ENCODE measurements around the gene RAD51B. TPM values are rescaled to one million over a fixed set of nuclear protein-coding genes. Genes with fewer than 3 reads are reported as not detected.
"Not testable (repeated sequence)": the region's sequence is repeated elsewhere in the genome, so short reads cannot be mapped to it uniquely, and the experiment has no call there.

Gene RAD51B
- total and polyA plus RNA-seq, 5 donors = 0.88 to 5.3 (median 3.3) TPM

GRCh38 chr14:68257969-68258368 is 438.4 kb downstream of the RAD51B start:
- Histone ChIP-seq H3K4me3 (ENCODE audit: low read length) (no peak overlapping the region), H3K9me3 (ENCODE audit: control insufficient read depth, low read length) (no peaks in the 10 kb centered on the region), H3K4me1 (ENCODE audit: control insufficient read depth, insufficient read depth, low read length) (no peaks in the 10 kb centered on the region), H3K27me3 (ENCODE audit: control insufficient read depth, insufficient read depth) (no peaks in the 10 kb centered on the region), H3K27ac (ENCODE audit: low read length) (no peak overlapping the region)
- ATAC-seq (no peak), DNase-seq (no peak)
- intact Hi-C loops (cut with DNase I) = loop anchor here in 1 of 4 donors (10.0 kb wide), 1 partner anchor 527 kb away; no protein-coding TSS in a partner anchor
- WGBS = 96% methylated on average over 4 of the region's 4 CpGs

DNA sequence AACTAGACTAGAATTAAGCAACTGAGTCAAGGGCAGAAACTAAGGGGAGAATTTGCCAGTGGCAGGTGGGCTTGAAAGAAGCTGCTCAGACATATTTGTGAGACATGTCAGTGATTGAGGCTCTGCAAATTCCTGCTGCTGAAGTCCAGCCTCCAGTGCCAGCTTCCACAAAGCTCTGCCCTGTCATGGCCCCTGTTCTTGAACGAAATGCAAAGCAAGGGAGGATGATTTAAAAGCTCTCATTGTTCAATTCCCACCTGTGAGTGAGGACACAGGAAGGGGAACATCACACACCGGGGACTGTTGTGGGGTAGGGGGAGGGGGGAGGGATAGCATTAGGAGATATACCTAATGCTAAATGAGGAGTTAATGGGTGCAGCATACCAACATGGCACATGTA is 439.4 kb downstream of the RAD51B start:
- not testable (repeated sequence) for H3K9me3 ChIP-seq (ENCODE audit: control insufficient read depth, low read length); H3K27ac ChIP-seq (ENCODE audit: low read length); DNase-seq; H3K27me3 ChIP-seq (ENCODE audit: control insufficient read depth, insufficient read depth); H3K4me1 ChIP-seq (ENCODE audit: control insufficient read depth, insufficient read depth, low read length); H3K4me3 ChIP-seq (ENCODE audit: low read length); ATAC-seq
- 72% methylated on average over 2 of the region's 2 CpGs for WGBS
- intact Hi-C loops (cut with DNase I) = loop anchor here in 1 of 4 donors (10.0 kb wide), 1 partner anchor 526 kb away; no protein-coding TSS in a partner anchor

- ATAC-seq (no peak), DNase-seq (no peak)
- 97% methylated on average over 2 of the region's 2 CpGs for WGBS
- no peaks in the 10 kb centered on the region for H3K27me3 ChIP-seq (ENCODE audit: control insufficient read depth, insufficient read depth)
- no peak overlapping the region for H3K4me3 ChIP-seq (ENCODE audit: low read length)
- H3K4me1 ChIP-seq (ENCODE audit: control insufficient read depth, insufficient read depth, low read length) = no peaks in the 10 kb centered on the region
- H3K9me3 ChIP-seq (ENCODE audit: control insufficient read depth, low read length) = no peaks in the 10 kb centered on the region
- intact Hi-C loops (cut with DNase I) = no loop called here
- H3K27ac ChIP-seq (ENCODE audit: low read length) = no peak overlapping the region
Observed at GRCh38 chr14:68260121-68260520, 440.5 kb downstream of the RAD51B start.

DNA sequence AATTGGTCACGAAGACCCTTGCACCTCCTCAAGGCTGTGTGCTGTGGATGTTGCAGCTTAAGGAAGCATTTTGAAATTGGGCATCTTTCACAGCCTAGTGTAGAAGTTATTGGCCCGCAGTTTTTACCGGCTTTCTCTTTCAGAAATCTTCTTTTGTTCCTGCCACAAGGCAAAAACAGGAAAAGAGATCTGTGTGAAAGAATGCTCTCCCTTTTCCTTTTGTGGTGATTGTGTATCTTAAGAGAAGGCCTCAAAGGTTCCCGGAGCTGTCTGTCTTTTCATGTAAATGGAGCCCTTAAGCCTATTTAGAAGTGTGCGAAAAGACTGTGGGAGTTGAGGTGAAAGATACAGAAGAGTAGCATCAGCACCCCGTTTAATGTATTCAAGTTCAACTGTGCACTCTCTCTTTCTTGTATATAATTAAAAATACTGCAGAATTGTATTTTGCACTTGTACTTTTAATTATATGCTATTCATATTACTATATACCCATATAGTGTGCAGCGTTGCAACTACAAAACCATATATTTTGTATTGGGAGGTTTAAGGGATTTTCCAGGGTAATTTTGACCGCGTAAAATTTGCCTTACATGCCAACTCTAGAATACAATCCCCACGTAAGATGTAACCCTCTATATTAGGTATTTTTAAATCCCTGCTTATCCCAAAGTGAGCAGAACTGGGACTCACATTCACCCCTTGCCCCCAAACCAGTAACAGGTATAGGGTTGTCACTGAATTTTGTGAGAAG is 441.7 kb downstream of the RAD51B start:
- no peak overlapping the region for H3K27ac ChIP-seq (ENCODE audit: low read length)
- no peaks in the 10 kb centered on the region for H3K27me3 ChIP-seq (ENCODE audit: control insufficient read depth, insufficient read depth)
- H3K4me3 ChIP-seq (ENCODE audit: low read length) = no peak overlapping the region
- H3K9me3 ChIP-seq (ENCODE audit: control insufficient read depth, low read length) = no peaks in the 10 kb centered on the region
- no peak for ATAC-seq
- intact Hi-C loops (cut with DNase I) = no loop called here
- no peak for DNase-seq
- H3K4me1 ChIP-seq (ENCODE audit: control insufficient read depth, insufficient read depth, low read length) = no peaks in the 10 kb centered on the region
- WGBS = 60% methylated on average over 10 of the region's 10 CpGs

DNA sequence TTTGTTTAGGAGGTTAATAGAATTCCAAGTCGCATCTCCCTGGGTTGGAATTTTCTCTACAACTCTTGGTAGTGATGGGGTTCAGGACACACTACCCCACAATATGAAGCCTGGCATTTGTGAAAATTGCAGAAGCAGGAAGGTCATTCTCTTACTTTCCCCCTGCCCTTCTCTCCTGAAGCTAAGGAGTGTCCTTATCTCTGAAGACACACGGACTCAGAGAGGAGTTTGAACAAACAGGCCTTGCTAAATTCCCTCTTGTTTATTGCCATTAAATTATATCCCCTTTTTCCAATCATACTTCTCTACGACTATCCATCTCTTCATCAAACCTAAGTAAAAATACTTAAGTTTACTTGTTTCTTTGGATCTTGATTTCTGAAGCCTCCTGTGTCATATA is 443.0 kb downstream of the RAD51B start:
- no peak for DNase-seq
- Histone ChIP-seq H3K4me3 (ENCODE audit: low read length) (no peak overlapping the region), H3K4me1 (ENCODE audit: control insufficient read depth, insufficient read depth, low read length) (no peaks in the 10 kb centered on the region), H3K27me3 (ENCODE audit: control insufficient read depth, insufficient read depth) (no peaks in the 10 kb centered on the region), H3K9me3 (ENCODE audit: control insufficient read depth, low read length) (no peaks in the 10 kb centered on the region), H3K27ac (ENCODE audit: low read length) (no peak overlapping the region)
- intact Hi-C loops (cut with DNase I) = no loop called here
- WGBS = 93% methylated on average over 3 of the region's 3 CpGs
- ATAC-seq = no peak

GRCh38 chr14:68263563-68264259 is 444.1 kb downstream of the RAD51B start:
- peak in 1 of 2 donors; percentile 89 for ATAC-seq
- Histone ChIP-seq H3K4me1 (ENCODE audit: control insufficient read depth, insufficient read depth, low read length) (no peaks in the 10 kb centered on the region), H3K9me3 (ENCODE audit: control insufficient read depth, low read length) (no peaks in the 10 kb centered on the region), H3K4me3 (ENCODE audit: low read length) (no peak overlapping the region), H3K27me3 (ENCODE audit: control insufficient read depth, insufficient read depth) (no peaks in the 10 kb centered on the region), H3K27ac (ENCODE audit: low read length) (no peak overlapping the region)
- intact Hi-C loops (cut with DNase I) = no loop called here
- no peak for DNase-seq
- 70% methylated on average over 3 of the region's 3 CpGs for WGBS

DNA sequence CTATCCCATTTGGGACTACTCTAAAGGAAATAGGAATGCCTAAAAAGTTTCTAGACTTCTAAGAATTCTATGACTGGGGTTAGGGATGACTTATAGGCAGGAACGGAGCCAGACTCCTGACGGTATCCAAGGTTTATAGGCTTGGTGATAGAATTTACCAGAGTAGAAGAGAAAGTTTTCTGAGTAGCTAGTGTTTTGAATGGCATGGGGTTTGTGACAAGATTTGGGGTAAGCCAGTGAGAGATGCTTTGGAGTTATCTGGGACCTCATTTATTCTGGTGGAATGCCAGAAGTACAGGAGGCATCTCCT is 444.6 kb downstream of the RAD51B start:
- Histone ChIP-seq H3K27me3 (ENCODE audit: control insufficient read depth, insufficient read depth) (no peaks in the 10 kb centered on the region), H3K27ac (ENCODE audit: low read length) (no peak overlapping the region), H3K4me1 (ENCODE audit: control insufficient read depth, insufficient read depth, low read length) (peaks cover 1% of the 10 kb centered on the region), H3K9me3 (ENCODE audit: control insufficient read depth, low read length) (no peaks in the 10 kb centered on the region), H3K4me3 (ENCODE audit: low read length) (no peak overlapping the region)
- ATAC-seq (no peak), DNase-seq (no peak)
- intact Hi-C loops (cut with DNase I) = no loop called here
- WGBS = 70% methylated on average over 2 of the region's 2 CpGs

DNA sequence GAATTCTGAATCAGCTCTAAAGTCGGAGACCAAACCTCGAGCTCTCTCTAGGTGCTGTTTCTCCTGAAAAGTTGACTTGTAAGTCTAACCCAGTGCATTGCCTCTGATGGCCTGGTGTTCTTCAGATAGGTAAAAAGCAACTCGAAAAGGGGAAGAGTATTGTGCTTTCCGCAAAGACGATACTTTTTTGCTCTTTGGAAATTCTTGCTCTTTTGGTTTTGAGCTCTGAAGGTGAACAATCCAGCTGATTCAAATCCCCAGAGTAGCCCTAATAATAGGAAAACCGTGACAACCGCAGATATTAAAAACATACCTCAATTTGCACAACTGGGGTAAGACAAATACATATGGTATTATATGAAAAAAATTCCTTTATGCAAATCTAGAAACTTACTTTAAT is 447.4 kb downstream of the RAD51B start:
- DNase-seq (no peak), ATAC-seq (no peak)
- intact Hi-C loops (cut with DNase I) = no loop called here
- Histone ChIP-seq H3K9me3 (ENCODE audit: control insufficient read depth, low read length) (no peaks in the 10 kb centered on the region), H3K27ac (ENCODE audit: low read length) (no peak overlapping the region), H3K27me3 (ENCODE audit: control insufficient read depth, insufficient read depth) (no peaks in the 10 kb centered on the region), H3K4me3 (ENCODE audit: low read length) (no peak overlapping the region), H3K4me1 (ENCODE audit: control insufficient read depth, insufficient read depth, low read length) (peaks cover 3% of the 10 kb centered on the region)
- WGBS = 94% methylated on average over 7 of the region's 7 CpGs

DNA sequence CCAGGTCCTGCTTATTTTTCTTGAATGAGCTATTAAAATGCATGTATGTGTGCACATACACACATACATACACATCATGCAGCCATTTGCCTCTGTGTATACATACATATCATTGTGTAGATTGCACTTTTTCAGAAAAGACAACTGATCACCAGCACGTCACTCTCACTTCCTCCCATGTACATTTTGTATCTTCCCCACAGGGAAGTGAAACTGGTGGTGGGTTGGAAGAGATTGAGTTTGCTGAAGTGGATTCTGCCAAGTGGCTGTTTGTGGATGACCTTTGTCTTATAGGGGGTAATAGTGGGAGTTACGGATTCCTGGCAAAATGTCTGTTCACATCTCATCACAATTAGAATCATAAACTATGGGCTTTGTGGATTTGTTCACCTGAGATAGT is 448.6 kb downstream of the RAD51B start:
- Histone ChIP-seq H3K4me3 (ENCODE audit: low read length) (no peak overlapping the region), H3K9me3 (ENCODE audit: control insufficient read depth, low read length) (no peaks in the 10 kb centered on the region), H3K4me1 (ENCODE audit: control insufficient read depth, insufficient read depth, low read length) (peaks cover 5% of the 10 kb centered on the region), H3K27ac (ENCODE audit: low read length) (no peak overlapping the region), H3K27me3 (ENCODE audit: control insufficient read depth, insufficient read depth) (no peaks in the 10 kb centered on the region)
- ATAC-seq = no peak
- no peak for DNase-seq
- intact Hi-C loops (cut with DNase I) = no loop called here
- 87% methylated on average over 2 of the region's 2 CpGs for WGBS

GRCh38 chr14:68268719-68269118 is 449.1 kb downstream of the RAD51B start:
- no peaks in the 10 kb centered on the region for H3K9me3 ChIP-seq (ENCODE audit: control insufficient read depth, low read length)
- H3K4me1 ChIP-seq (ENCODE audit: control insufficient read depth, insufficient read depth, low read length) = peaks cover 5% of the 10 kb centered on the region
- intact Hi-C loops (cut with DNase I) = no loop called here
- no peak for ATAC-seq
- H3K4me3 ChIP-seq (ENCODE audit: low read length) = no peak overlapping the region
- H3K27ac ChIP-seq (ENCODE audit: low read length) = peak overlapping the region; percentile 25
- no peak for DNase-seq
- H3K27me3 ChIP-seq (ENCODE audit: control insufficient read depth, insufficient read depth) = no peaks in the 10 kb centered on the region
- 100% methylated on average over 1 of the region's 1 CpG for WGBS

GRCh38 chr14:68269136-68269927 is 449.8 kb downstream of the RAD51B start:
- Histone ChIP-seq H3K4me1 (ENCODE audit: control insufficient read depth, insufficient read depth, low read length) (peaks cover 5% of the 10 kb centered on the region), H3K9me3 (ENCODE audit: control insufficient read depth, low read length) (no peaks in the 10 kb centered on the region), H3K27me3 (ENCODE audit: control insufficient read depth, insufficient read depth) (no peaks in the 10 kb centered on the region), H3K4me3 (ENCODE audit: low read length) (no peak overlapping the region), H3K27ac (ENCODE audit: low read length) (peak overlapping the region; percentile 26)
- 75% methylated on average over 8 of the region's 8 CpGs for WGBS
- ATAC-seq (no peak), DNase-seq (peak in 1 of 3 donors; percentile 45)
- intact Hi-C loops (cut with DNase I) = no loop called here

Measured in right cardiac atrium (tissue), 5 donors.